Measurements from ENCODE around the gene CEACAM4.

DNA sequence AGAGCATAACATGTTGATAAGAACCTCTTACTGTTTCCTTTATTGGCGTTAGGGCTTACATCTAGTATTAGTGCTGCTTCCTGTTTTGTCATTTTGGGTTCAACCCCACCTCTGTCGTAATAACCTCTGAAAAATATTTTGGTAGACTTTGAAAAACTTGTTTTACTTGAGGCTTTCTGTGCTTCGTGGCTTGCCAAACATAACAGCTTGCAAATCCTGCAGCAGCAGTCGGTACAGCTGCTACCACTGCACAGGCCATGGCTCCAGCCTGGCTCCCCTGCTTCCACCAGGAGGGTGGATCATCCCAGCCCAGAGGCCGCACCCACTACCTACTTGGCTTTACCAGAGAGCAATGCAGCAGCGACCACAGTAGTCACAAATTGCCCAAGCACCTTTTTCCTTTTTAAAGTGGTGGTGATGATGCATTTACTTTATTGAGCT, 11.8 kb upstream of the CEACAM4 start:
- TF ChIP-seq, protein P1, sequence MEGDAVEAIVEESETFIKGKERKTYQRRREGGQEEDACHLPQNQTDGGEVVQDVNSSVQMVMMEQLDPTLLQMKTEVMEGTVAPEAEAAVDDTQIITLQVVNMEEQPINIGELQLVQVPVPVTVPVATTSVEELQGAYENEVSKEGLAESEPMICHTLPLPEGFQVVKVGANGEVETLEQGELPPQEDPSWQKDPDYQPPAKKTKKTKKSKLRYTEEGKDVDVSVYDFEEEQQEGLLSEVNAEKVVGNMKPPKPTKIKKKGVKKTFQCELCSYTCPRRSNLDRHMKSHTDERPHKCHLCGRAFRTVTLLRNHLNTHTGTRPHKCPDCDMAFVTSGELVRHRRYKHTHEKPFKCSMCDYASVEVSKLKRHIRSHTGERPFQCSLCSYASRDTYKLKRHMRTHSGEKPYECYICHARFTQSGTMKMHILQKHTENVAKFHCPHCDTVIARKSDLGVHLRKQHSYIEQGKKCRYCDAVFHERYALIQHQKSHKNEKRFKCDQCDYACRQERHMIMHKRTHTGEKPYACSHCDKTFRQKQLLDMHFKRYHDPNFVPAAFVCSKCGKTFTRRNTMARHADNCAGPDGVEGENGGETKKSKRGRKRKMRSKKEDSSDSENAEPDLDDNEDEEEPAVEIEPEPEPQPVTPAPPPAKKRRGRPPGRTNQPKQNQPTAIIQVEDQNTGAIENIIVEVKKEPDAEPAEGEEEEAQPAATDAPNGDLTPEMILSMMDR (IDR thresholded peaks at IDR 0.05; ENCODE audit: low read depth, low read length), result no peak
- no peak for TF ChIP-seq MYC (IDR thresholded peaks at IDR 0.05; ENCODE audit: low read depth, low read length)
- TF ChIP-seq POLR2A (IDR thresholded peaks at IDR 0.05; ENCODE audit: extremely low read depth, insufficient read length), result no peak
